Measurements from ENCODE around the gene DNM1L. TPM values are rescaled to one million over a fixed set of nuclear protein-coding genes. Genes with fewer than 3 reads are reported as not detected.

DNM1L gene
- total RNA-seq, 4 donors from 2014 or later = 32.3 to 122 (median 62.2) TPM

DNA sequence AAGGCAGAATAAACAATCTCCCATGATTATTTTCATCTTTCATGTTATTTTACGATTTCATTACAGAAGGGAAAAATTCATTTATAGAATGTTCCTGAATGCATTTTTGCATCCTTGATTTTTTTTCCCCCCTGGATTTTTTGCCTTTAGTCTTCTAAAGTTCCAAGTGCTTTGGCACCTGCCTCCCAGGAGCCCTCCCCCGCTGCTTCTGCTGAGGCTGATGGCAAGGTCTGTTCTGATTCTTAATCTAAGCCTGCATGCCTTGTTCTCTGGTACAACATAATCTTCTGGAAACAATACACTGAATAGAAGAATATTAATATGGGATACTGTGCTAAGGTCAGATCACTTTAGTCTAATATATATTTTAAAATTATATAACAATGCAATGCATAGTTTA is 58.6 kb downstream of the DNM1L start:
- no peaks in the 10 kb centered on the region for H3K4me1 ChIP-seq

DNA sequence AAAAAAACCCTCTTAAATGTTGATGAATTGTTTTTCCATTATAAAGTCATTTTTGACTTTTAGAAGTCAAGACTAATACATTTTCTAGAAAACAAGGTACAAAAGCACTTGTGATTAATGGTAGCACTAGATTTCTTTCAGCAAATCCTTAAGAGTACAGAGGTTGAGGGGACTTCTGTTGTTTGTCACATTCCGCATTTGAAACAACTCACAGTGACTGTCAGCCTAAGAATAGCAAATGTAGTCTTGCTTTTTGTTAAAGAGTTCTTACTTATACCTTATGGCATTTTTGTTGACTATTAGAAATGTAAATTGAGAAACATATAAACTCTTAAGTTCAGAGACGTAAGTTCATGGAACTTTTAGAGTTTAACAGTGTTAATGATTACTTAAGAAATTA is 60.2 kb downstream of the DNM1L start:
- H3K27me3 ChIP-seq = no peaks in the 10 kb centered on the region
- H3K4me1 ChIP-seq = no peaks in the 10 kb centered on the region
- H3K9me3 ChIP-seq = no peaks in the 10 kb centered on the region
- no peak for DNase-seq
- no peak overlapping the region for H3K27ac ChIP-seq
- no peaks in the 10 kb centered on the region for H3K36me3 ChIP-seq
- H3K4me3 ChIP-seq = no peak overlapping the region
- TF ChIP-seq POLR2A (IDR thresholded peaks at IDR 0.05) = no peak
- TF ChIP-seq, protein P1, sequence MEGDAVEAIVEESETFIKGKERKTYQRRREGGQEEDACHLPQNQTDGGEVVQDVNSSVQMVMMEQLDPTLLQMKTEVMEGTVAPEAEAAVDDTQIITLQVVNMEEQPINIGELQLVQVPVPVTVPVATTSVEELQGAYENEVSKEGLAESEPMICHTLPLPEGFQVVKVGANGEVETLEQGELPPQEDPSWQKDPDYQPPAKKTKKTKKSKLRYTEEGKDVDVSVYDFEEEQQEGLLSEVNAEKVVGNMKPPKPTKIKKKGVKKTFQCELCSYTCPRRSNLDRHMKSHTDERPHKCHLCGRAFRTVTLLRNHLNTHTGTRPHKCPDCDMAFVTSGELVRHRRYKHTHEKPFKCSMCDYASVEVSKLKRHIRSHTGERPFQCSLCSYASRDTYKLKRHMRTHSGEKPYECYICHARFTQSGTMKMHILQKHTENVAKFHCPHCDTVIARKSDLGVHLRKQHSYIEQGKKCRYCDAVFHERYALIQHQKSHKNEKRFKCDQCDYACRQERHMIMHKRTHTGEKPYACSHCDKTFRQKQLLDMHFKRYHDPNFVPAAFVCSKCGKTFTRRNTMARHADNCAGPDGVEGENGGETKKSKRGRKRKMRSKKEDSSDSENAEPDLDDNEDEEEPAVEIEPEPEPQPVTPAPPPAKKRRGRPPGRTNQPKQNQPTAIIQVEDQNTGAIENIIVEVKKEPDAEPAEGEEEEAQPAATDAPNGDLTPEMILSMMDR (IDR thresholded peaks at IDR 0.05) = no peak
- intact Hi-C loops (cut with DNase I; ENCODE audit: low total_unique reads) = no loop called here

More for the DNA sequence above, 58.6 kb downstream of the DNM1L start:
- no peaks in the 10 kb centered on the region for H3K27me3 ChIP-seq
- no peaks in the 10 kb centered on the region for H3K9me3 ChIP-seq
- intact Hi-C loops (cut with DNase I; ENCODE audit: low total_unique reads) = no loop called here
- DNase-seq = no peak
- H3K4me3 ChIP-seq = no peak overlapping the region
- TF ChIP-seq, protein P1 (IDR thresholded peaks at IDR 0.05) = no peak
- no peak for TF ChIP-seq POLR2A (IDR thresholded peaks at IDR 0.05)
- H3K36me3 ChIP-seq = no peaks in the 10 kb centered on the region
- H3K27ac ChIP-seq = no peak overlapping the region

DNA sequence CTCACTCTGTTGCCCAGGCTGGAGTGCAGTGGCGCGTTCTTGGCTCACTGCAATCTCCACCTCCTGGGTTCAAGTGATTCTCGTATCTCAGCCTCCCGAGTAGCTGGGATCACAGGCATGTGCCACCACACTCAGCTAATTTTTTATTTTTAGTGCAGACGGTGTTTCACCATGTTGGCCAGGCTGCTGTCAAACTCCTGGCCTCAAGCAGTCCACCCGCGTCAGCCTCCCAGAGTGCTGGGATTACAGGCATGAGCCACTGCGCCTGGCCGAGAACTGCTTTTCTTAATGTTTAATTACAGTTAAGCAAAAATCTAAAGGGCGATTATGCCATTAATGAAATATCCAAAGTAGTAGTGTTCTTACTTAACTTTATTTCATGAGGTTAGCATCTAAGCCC is 63.0 kb downstream of the DNM1L start:
- Histone ChIP-seq H3K27ac (no peak overlapping the region), H3K36me3 (peaks cover 0 to 2% of the 10 kb centered on the region in 2 donors), H3K4me1 (no peaks in the 10 kb centered on the region), H3K9me3 (no peaks in the 10 kb centered on the region), H3K27me3 (no peaks in the 10 kb centered on the region), H3K4me3 (no peak overlapping the region)
- TF ChIP-seq, protein P1 (IDR thresholded peaks at IDR 0.05) = no peak
- no peak for TF ChIP-seq POLR2A (IDR thresholded peaks at IDR 0.05)
- DNase-seq = no peak
- intact Hi-C loops (cut with DNase I; ENCODE audit: low total_unique reads) = no loop called here

DNA sequence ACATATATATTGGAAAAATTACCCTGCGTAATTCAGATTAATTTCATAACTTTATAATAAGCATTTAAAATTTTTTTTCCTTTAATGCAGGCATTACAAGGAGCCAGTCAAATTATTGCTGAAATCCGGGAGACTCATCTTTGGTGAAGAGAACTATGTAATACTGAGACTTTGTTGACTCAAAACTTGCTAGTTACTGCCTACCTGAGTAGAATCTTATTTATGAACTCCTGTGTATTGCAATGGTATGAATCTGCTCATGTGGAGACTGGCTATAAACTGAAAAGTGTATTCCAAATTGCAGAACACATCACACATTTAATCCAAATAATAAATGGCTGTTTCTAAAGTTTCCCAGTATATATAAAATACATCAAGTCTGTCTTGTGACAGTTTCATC is 64.2 kb downstream of the DNM1L start:
- Histone ChIP-seq H3K27me3 (no peaks in the 10 kb centered on the region), H3K36me3 (peaks cover 0 to 2% of the 10 kb centered on the region in 2 donors), H3K9me3 (no peaks in the 10 kb centered on the region), H3K4me3 (no peak overlapping the region), H3K27ac (no peak overlapping the region), H3K4me1 (no peaks in the 10 kb centered on the region)
- TF ChIP-seq POLR2A (IDR thresholded peaks at IDR 0.05) = no peak
- TF ChIP-seq, protein P1 (IDR thresholded peaks at IDR 0.05) = no peak
- intact Hi-C loops (cut with DNase I; ENCODE audit: low total_unique reads) = no loop called here
- no peak for DNase-seq

DNA sequence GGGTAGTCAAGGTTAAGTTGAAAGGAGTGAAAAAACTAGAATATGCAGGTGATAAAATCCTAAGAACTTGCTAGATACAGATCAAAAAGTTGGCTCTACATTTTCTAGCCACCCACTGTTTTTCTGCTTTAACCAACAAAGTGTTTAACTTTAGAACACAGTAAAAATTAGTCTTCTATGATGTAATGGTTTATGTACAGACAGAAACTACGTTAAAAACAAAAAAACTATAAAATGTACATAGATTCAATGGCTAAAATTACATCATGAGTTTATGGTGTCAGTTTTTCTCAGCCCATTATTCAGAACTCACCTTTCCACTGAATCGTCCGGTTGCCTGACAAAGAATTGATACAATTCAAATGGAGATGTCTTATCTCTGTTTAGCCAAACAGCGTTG is 74.5 kb downstream of the DNM1L start:
- Histone ChIP-seq H3K4me1 (no peaks in the 10 kb centered on the region), H3K4me3 (no peak overlapping the region), H3K9me3 (no peaks in the 10 kb centered on the region), H3K27ac (no peak overlapping the region), H3K36me3 (no peaks in the 10 kb centered on the region), H3K27me3 (no peaks in the 10 kb centered on the region)
- intact Hi-C loops (cut with DNase I; ENCODE audit: low total_unique reads) = no loop called here
- DNase-seq = no peak
- TF ChIP-seq POLR2A (IDR thresholded peaks at IDR 0.05) = no peak
- TF ChIP-seq, protein P1 (IDR thresholded peaks at IDR 0.05) = no peak
